SK-N-MC (cell line): ENCODE measurements around the gene ZNF236.

Source experiments
- FOXP2 ChIP-seq: optimal IDR thresholded peaks from 2 replicates; pipeline ENCODE3; 2011; ENCODE audit warnings: mild to moderate bottlenecking, moderate library complexity; ENCODE audit not compliant: insufficient read depth; ENCODE audit errors: extremely low read length, control extremely low read depth
- POLR2AphosphoS5 ChIP-seq: IDR thresholded peaks from 2 replicates; pipeline ENCODE4 v1.6.1; 2012; ENCODE audit warnings: mild to moderate bottlenecking, low read depth, low read length, borderline replicate concordance

DNA sequence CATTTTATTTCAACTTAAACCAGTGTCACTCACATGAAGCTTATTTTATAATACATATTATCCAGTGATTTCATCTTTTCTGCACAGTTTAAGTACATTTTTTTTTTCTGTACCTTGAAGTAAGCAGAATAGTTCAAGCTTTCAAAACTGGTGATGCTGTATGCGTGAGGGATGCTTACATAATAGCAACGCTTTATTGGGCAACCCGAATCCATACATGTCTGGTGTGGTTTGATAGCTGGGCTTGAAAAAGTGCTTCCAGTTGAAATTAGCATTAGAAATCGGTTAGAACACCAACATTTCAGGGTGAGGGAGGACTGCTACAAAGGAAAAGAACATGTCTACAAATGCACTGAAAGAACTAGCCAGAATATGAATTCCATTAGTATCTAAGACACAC lies 192.8 kb downstream of the ZNF236 start:
- TF ChIP-seq FOXP2 (no peak), POLR2AphosphoS5 (no peak)
